NCI-H774 (cell line): ENCODE data around the gene PAGE5.

Experiments
- DNase-seq: peaks from one replicate; lab custom pipeline; 2025; lab: John Stamatoyannopoulos, UW

PAGE5 gene, protein sequence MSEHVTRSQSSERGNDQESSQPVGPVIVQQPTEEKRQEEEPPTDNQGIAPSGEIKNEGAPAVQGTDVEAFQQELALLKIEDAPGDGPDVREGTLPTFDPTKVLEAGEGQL

GRCh38 chrX:55220119-55220794 lies at the start of gene PAGE5:
PAGE5 (plus strand) TSS chrX:55220346; CDS start chrX:55221383, 1,037 bp downstream.
- DNase-seq = no peak

GRCh38 chrX:55187281-55187680 lies 32.9 kb upstream of the PAGE5 start:
- DNase-seq = no peak

DNA sequence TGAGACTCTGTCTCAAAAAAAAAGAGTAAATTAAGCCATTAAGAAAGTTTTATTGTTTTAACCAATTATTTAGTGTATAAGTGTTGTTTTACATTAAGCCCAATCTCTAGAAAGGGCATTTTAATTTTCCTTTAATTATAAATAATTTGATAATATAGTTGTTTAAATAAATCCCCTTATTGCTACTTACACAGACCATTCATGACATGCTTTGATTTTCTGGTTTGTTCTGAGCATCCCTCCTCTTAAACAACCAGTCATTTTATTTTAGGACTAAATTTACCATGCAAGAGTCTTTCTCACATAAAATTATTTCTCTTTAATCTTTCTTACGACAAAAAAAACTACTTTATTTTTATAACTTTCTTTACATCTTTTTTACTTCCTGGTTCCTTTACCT lies 23.5 kb upstream of the PAGE5 start:
- no peak for DNase-seq

DNA sequence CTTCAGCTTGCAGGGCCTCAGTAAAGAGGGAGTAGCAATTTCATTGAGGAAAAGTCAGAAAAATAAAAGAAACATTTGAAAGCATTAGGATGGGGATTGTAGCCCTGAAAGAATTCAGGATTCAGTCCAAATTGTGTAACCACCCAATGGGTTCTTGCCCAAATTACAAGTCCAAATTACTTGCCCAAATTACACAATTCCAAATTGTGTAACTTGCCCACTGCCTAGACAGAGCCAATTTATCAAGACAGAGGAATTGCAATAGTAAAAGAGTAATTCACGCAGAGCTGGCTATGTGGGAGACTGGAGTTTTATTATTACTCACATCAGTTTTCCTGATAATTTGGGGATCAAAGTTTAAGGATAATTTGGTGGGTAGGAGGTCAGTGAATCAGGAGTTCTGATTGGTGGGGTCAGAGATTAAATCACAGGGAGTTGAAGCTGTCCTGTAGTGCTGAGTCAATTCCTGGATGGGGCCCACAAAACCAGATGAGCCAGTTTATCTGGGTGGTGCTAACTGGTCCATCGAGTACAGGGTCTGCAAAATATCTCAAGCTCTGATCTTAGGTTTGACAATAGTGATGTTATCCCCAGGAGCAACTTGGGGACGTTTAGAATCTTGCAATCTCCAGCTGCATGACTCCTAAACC lies 18.1 kb upstream of the PAGE5 start:
- DNase-seq = no peak

- DNase-seq = no peak
These were observed 13.8 kb upstream of the PAGE5 start for GRCh38 chrX:55206162-55206941.

DNA sequence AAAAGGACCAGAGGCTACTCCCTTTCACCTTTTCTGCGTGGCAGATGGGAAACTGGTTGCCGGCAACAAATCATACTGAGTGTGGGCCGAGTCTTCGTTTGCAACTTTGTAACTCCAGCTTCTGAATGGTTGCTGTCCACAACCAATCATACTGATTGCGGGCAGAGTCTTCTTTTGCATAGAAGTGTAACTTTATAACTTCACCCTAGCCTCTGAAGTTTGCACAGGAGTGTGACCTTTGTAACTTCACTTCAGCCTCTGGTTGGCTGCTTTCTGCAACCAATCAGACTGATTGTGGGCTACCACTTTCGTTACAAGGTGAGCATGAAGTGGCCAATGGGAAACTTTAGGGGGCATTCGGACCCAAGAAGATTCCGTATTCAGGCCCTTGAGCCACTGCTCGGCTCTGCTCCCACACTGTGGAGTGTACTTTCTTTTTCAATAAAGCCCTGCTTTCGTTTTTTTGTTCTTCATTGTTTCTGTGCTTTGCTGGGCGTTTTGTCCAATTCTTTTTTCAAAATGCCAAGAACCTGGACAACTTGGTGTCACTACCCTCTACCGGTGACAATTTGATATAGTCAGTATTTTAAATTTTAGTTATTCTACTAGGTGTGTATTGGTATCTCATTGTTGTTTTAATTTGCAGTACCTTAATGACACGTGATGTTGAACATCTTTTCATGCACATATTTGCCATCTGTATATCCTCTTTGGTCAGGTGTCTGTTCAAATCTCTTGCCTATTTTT lies 9.0 kb upstream of the PAGE5 start:
- no peak for DNase-seq

DNA sequence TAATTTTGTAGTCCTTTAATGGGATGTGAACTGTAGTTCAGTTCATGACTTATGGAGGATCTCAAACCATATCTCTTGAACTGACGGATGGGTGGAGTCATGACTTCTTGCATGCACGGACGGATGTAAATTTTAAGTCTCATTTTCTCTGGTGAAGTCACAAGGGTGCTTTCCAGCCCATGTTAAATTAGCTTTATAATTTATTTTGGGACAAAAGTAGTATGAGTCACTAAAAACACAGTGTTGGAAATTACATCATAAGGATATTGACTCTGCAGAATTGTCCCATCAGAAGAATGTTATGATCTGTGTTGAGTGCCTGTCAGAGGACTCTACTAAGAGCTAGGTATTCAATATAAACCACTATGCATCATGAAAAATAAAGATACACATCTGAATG lies 6.8 kb upstream of the PAGE5 start:
- DNase-seq = no peak

DNA sequence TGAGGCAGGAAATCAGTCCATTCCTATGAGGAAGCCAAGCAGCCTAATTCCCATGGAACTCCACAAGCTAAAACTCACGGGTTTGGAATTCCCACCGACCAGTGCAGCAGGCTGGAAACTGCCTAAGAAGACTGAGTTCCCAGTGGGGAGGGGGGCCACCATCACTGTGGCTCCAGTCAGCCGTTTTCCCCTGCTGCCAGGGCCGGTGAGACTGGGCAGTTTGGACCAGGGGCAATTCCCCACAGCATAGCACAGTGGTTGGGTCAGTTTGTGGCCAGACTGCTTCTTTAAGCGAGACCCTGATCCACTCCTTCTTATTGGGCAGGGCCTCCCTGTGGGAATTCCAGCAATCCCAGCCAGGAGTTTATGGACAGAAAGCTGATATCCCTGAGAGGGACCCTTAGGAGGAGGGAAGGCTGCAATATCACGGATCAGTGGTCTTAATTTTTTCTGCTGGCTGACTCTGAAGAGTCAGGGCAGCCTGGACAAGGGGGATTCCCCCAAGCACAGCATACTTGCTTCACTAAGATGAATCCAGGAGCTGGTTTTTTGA lies 20.7 kb downstream of the PAGE5 start:
- no peak for DNase-seq

DNA sequence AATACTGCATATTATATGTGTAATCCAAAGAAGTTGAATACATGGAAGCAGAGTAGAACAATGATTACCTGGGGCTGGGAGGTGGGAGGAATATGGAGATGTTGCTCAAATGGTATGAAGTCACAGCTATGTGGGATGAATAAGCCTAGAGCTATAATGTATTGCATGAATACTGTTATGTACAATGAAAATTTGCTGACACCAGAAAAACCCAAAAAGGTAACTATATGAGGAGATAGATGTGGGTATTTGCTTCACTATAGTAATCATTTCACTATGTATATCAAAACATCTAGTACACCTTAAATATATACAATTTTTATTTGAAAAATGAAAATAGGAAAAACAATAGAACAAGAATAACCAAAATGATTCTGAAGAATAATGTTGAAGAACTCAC lies 33.4 kb downstream of the PAGE5 start:
- no peak for DNase-seq

DNA sequence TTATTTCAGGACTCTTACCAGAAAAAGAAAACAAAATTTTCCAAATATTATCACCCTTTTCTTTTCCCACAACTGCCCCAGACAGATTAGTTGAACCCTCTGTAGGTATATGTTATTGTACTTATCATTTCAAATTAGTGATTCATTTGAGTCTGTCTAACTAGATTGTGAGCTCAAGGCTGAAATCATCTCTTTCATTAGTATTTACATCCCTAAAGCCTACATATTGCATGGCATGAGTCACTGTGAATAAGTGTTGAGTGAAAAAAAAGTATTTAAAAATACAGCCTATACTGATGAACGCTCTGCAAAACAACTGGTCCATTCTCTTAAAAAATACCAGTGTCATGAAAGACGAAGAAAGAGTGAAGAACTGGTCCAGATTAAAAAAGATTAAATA lies 40.7 kb downstream of the PAGE5 start:
- no peak for DNase-seq

DNA sequence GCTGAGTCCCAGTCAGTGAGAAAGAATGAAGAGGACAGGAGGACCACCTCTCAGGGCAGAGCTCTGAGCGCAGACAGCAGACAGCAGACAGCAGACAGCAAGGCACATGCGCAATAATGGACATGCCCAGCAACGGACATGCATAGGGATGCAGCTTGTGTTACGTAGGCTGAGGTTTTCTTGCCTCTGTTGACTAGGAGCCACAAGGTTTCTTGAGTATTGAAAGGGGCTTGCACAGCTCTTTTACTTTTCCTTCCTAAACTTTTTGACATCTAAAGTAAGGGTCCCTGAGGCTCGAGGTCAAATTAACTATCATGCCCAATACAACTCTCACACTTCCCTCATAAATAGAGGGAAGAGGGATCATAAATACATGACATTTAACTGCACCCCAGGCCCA lies 44.7 kb downstream of the PAGE5 start, which contains the start of gene PAGE3:
Gene PAGE3 (minus strand): TSS at position 101 of the 400 bp plus-strand sequence. CDS start 1,013 bp downstream, outside the sequence.
- DNase-seq = no peak
